ENCODE measurements around the gene KYNU. TPM values are rescaled to one million over a fixed set of nuclear protein-coding genes. Genes with fewer than 3 reads are reported as not detected.

Gene KYNU
- total RNA-seq, 1 donor from 2014 or later, result not detected

- H4K20me1 ChIP-seq (ENCODE audit: low read depth), result no peaks in the 10 kb centered on the region
- Mint-ChIP-seq H3K4me3 (no peak overlapping the region), H3K27me3 (ENCODE audit: insufficient read depth, low read depth) (peaks cover 2% of the 10 kb centered on the region), H3K9me3 (no peaks in the 10 kb centered on the region), H3K4me1 (no peaks in the 10 kb centered on the region), H3K36me3 (no peaks in the 10 kb centered on the region), H3K27ac (no peak overlapping the region)
- H3K79me2 ChIP-seq (ENCODE audit: low read depth), result no peaks in the 10 kb centered on the region
- no peak overlapping the region for H2AFZ ChIP-seq (replicated peaks)
- no peaks in the 10 kb centered on the region for H3K27me3 ChIP-seq
- H3K9ac ChIP-seq, result no peak overlapping the region
- H3K27ac ChIP-seq, result no peak overlapping the region
- H3K4me1 ChIP-seq, result no peaks in the 10 kb centered on the region
- H3K9me3 ChIP-seq (ENCODE audit: low read depth), result no peaks in the 10 kb centered on the region
- H3K36me3 ChIP-seq, result no peaks in the 10 kb centered on the region
- TF ChIP-seq CTCF (IDR thresholded peaks at IDR 0.05), result no peak
- no peak for TF ChIP-seq EZH2 (IDR thresholded peaks at IDR 0.05)
- no peaks in the 10 kb centered on the region for H3F3A ChIP-seq (ENCODE audit: low read depth)
- no peak for DNase-seq (ENCODE audit: low spot score)
- H3K4me2 ChIP-seq, result no peak overlapping the region
- no peak overlapping the region for H3K4me3 ChIP-seq
Measured at GRCh38 chr2:142983174-142983573, 105.7 kb downstream of the KYNU start.

DNA sequence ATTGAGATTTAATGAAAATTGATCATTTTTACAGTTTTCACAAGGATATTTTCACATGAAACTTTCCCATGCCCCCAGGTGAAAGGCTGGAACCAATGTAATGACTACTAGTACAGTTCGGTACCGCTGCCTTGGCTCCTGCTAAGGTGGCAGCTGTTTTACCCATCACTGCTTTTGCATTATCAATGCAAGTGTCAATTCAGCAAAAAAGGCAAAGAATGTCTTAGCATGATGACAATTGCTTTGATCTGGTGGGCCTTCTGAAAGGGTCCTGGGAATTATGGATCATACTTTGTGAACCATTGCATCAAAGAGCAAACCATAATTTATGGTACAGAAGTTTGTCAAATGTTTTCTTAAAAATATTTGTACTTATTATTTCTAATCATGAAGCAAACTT is 107.2 kb downstream of the KYNU start:
- no peak overlapping the region for H3K4me3 Mint-ChIP-seq

DNA sequence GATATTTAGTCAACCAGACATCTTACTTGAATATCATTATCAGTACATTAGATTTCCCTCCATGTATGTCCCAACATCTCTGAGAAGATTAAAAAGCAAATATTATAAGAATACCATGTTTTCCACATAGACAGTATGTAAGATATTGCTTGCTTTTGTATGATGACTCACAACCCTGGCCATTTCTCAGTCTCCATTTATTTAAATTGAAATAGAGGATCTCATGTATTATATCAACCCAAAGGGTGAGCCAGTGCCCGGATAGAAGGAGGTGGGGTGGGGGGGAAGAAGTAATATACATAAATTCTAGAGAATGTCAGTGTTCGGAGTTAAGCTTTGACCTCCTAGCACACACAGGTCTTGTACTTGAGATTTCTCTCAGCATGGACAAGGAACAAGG is 109.6 kb downstream of the KYNU start:
- no peak overlapping the region for H3K4me2 ChIP-seq
- Mint-ChIP-seq H3K9me3 (no peaks in the 10 kb centered on the region), H3K27me3 (ENCODE audit: insufficient read depth, low read depth) (peaks cover 2% of the 10 kb centered on the region), H3K27ac (no peak overlapping the region), H3K36me3 (no peaks in the 10 kb centered on the region), H3K4me1 (no peaks in the 10 kb centered on the region), H3K4me3 (no peak overlapping the region)
- H3K4me1 ChIP-seq, result no peaks in the 10 kb centered on the region
- H3K36me3 ChIP-seq, result no peaks in the 10 kb centered on the region
- no peak for TF ChIP-seq EZH2phosphoT487 (IDR thresholded peaks at IDR 0.05)
- TF ChIP-seq CTCF (IDR thresholded peaks at IDR 0.05), result no peak
- TF ChIP-seq EZH2 (IDR thresholded peaks at IDR 0.05), result no peak
- no peak overlapping the region for H3K9ac ChIP-seq
- H3K27ac ChIP-seq, result no peak overlapping the region
- H4K20me1 ChIP-seq (ENCODE audit: low read depth), result no peaks in the 10 kb centered on the region
- no peaks in the 10 kb centered on the region for H3K9me3 ChIP-seq (ENCODE audit: low read depth)
- H2AFZ ChIP-seq (replicated peaks), result no peak overlapping the region
- no peaks in the 10 kb centered on the region for H3F3A ChIP-seq (ENCODE audit: low read depth)
- no peak for DNase-seq (ENCODE audit: low spot score)
- no peaks in the 10 kb centered on the region for H3K27me3 ChIP-seq
- H3K79me2 ChIP-seq (ENCODE audit: low read depth), result no peaks in the 10 kb centered on the region
- H3K4me3 ChIP-seq, result no peak overlapping the region

More for the DNA sequence above, 107.2 kb downstream of the KYNU start:
- Mint-ChIP-seq H3K27ac (no peak overlapping the region), H3K9me3 (no peaks in the 10 kb centered on the region), H3K27me3 (ENCODE audit: insufficient read depth, low read depth) (peaks cover 2% of the 10 kb centered on the region), H3K4me1 (no peaks in the 10 kb centered on the region), H3K36me3 (no peaks in the 10 kb centered on the region)
- Histone ChIP-seq H3K36me3 (no peaks in the 10 kb centered on the region), H3K4me1 (no peaks in the 10 kb centered on the region), H3K9ac (no peak overlapping the region), H3K9me3 (ENCODE audit: low read depth) (no peaks in the 10 kb centered on the region), H3K4me2 (no peak overlapping the region), H2AFZ (replicated peaks) (no peak overlapping the region), H3K27me3 (no peaks in the 10 kb centered on the region), H3F3A (ENCODE audit: low read depth) (no peaks in the 10 kb centered on the region), H3K79me2 (ENCODE audit: low read depth) (no peaks in the 10 kb centered on the region), H3K4me3 (no peak overlapping the region), H3K27ac (no peak overlapping the region), H4K20me1 (ENCODE audit: low read depth) (no peaks in the 10 kb centered on the region)
- DNase-seq (ENCODE audit: low spot score), result no peak
- no peak for TF ChIP-seq EZH2phosphoT487 (IDR thresholded peaks at IDR 0.05)
- TF ChIP-seq EZH2 (IDR thresholded peaks at IDR 0.05), result no peak
- no peak for TF ChIP-seq CTCF (IDR thresholded peaks at IDR 0.05)

Data from neural progenitor cell (in vitro differentiated cells).